HepG2 (cell line): Measurements from ENCODE around the gene PPP2R2B. TPM values are rescaled to one million over a fixed set of nuclear protein-coding genes. Genes with fewer than 3 reads are reported as not detected.

Experiments
- ATAC-seq: fragments of 200-7000 bp; cut with Tn5 transposase; 3 replicates; pipeline ENCODE4 v1.9.1; 2020; ENCODE audit warnings: mild to moderate bottlenecking, moderate library complexity
- BruUV-seq: library from RNA; stranded (reverse); fragments of 400-500 nt; replicated peaks from 2 replicates; lab custom pipeline; 2021; lab: Mats Ljungman, UMichigan
- CTCF ChIA-PET: fragments of 300-600 bp; formaldehyde crosslinking; extraction: SDS; loops from one replicate; lab custom pipeline; 2021; ENCODE audit warnings: low total read pairs, inconsistent platforms, low intra/inter-chr PET ratio; lab: Yijun Ruan, JAX
- POLR2A ChIA-PET: fragments of 350-600 bp; sonication (Branson Sonifier 250); formaldehyde crosslinking; loops from one replicate; lab custom pipeline; 2020; ENCODE audit warnings: antibody characterized with exemption, inconsistent platforms; lab: Yijun Ruan, JAX
- DNase-seq: peaks from one replicate; pipeline ENCODE4 v3.0.0-alpha.2; 2015; ENCODE audit warnings: low spot score
- FAIRE-seq: peaks from 3 replicates; lab custom pipeline; 2011; peaks lifted over from hg19 to GRCh38; lab: Jason Lieb, UNC
- H2AFZ ChIP-seq: one replicate; pipeline ENCODE4 v1.6.1; 2011; ENCODE audit warnings: low read length, inconsistent platforms
- H3K27ac ChIP-seq: fragments of 300-600 bp; 3 replicates; pipeline ENCODE4 v1.8.0; 2011; ENCODE audit warnings: mixed run types, mild to moderate bottlenecking, mixed read lengths, low read length, inconsistent platforms; ENCODE audit not compliant: insufficient read depth; ENCODE audit errors: extremely low read length
- H3K27me3 ChIP-seq, 2 experiments: fragments of 200-600 bp in 1 of 2; 2 replicates in 1 of 2; 3 replicates in 1 of 2; pipeline versions ENCODE4 v1.6.0 to v1.8.0; 2011; ENCODE audit warnings: low read length in 2 of 2, mild to moderate bottlenecking in 2 of 2, moderate library complexity in 2 of 2, inconsistent platforms in 1 of 2; ENCODE audit not compliant: insufficient read depth in 2 of 2, control insufficient read depth in 1 of 2
- H3K36me3 ChIP-seq, 2 experiments: fragments of 200-600 bp in 1 of 2; replicated peaks in 1 of 2; 2 replicates in 1 of 2; 3 replicates in 1 of 2; pipeline versions ENCODE4 v1.5.1 to v1.8.0; 2011; ENCODE audit warnings: low read length in 2 of 2, inconsistent platforms in 1 of 2; ENCODE audit not compliant: insufficient read depth in 2 of 2, control insufficient read depth in 1 of 2
- H3K4me1 ChIP-seq: 2 replicates; pipeline ENCODE4 v1.5.1; 2012; ENCODE audit warnings: low read length, inconsistent platforms; ENCODE audit not compliant: insufficient read depth
- H3K4me2 ChIP-seq: 2 replicates; pipeline ENCODE4 v1.6.0; 2011; ENCODE audit warnings: low read depth, low read length, inconsistent platforms
- H3K4me3 ChIP-seq, 3 experiments: fragments of 200-600 bp in 1 of 3; sonication (generic), shearing (Covaris generic) in 1 of 3; replicated peaks in 1 of 3; 2 replicates each; pipeline ENCODE4 v1.5.1; 2011 to 2016; ENCODE audit warnings: low read length in 3 of 3, inconsistent platforms in 2 of 3, low read depth in 2 of 3, mild to moderate bottlenecking in 2 of 3, control low read depth in 1 of 3, mixed read lengths in 1 of 3; ENCODE audit not compliant: insufficient read depth in 1 of 3
- H3K79me2 ChIP-seq: one replicate; pipeline ENCODE4 v1.6.1; 2011; ENCODE audit warnings: low read length, inconsistent platforms; ENCODE audit not compliant: insufficient read depth
- H3K9ac ChIP-seq: 2 replicates; pipeline ENCODE4 v1.6.0; 2011; ENCODE audit warnings: mild to moderate bottlenecking, low read depth, low read length, inconsistent platforms; ENCODE audit not compliant: insufficient read depth
- H3K9me3 ChIP-seq: 2 replicates; pipeline ENCODE4 v1.5.1; 2012; ENCODE audit warnings: mild to moderate bottlenecking, low read length
- H4K20me1 ChIP-seq: 2 replicates; pipeline ENCODE4 v1.6.0; 2011; ENCODE audit warnings: inconsistent platforms, mild to moderate bottlenecking, low read length, moderate library complexity; ENCODE audit not compliant: insufficient read depth
- IKZF1 ChIP-seq: fragments of 450-650 bp; IDR thresholded peaks from 2 replicates; pipeline ENCODE4 v1.7.1; 2016
- KAT8 ChIP-seq: IDR thresholded peaks from 2 replicates; pipeline ENCODE4 v1.6.1; 2016; ENCODE audit warnings: missing genetic modification reagents, missing compliant biosample characterization
- MAF1 ChIP-seq: sonication (generic); formaldehyde crosslinking; IDR thresholded peaks from 2 replicates; pipeline ENCODE4 v1.5.0; 2020; ENCODE audit warnings: missing genetic modification reagents, borderline replicate concordance
- NRL ChIP-seq: sonication (generic); formaldehyde crosslinking; IDR thresholded peaks from 2 replicates; pipeline ENCODE4 v1.5.0; 2020; ENCODE audit warnings: missing genetic modification reagents, mild to moderate bottlenecking, moderate library complexity, borderline replicate concordance
- SATB2 ChIP-seq: sonication (generic); formaldehyde crosslinking; IDR thresholded peaks from 2 replicates; pipeline ENCODE4 v1.5.0; 2020; ENCODE audit warnings: missing genetic modification reagents
- SKI ChIP-seq: fragments of 450-650 bp; IDR thresholded peaks from one replicate; pipeline ENCODE4 v1.6.1; 2018; ENCODE audit warnings: mild to moderate bottlenecking; ENCODE audit not compliant: partially characterized antibody
- SNAI1 ChIP-seq: sonication (generic); formaldehyde crosslinking; IDR thresholded peaks from 2 replicates; pipeline ENCODE4 v1.5.0; 2020; ENCODE audit warnings: mild to moderate bottlenecking, missing genetic modification reagents, borderline replicate concordance
- SP2 ChIP-seq: sonication (generic); formaldehyde crosslinking; IDR thresholded peaks from 2 replicates; pipeline ENCODE4 v1.5.1; 2020; ENCODE audit warnings: mild to moderate bottlenecking, missing genetic modification reagents
- SRSF4 ChIP-seq: fragments of 200-400 bp; formaldehyde crosslinking; IDR thresholded peaks from one replicate; pipeline ENCODE4 v1.6.1; 2018; ENCODE audit warnings: mild to moderate bottlenecking, low read depth, low read length, moderate library complexity; ENCODE audit not compliant: poor library complexity, severe bottlenecking
- THYN1 ChIP-seq: sonication (generic); formaldehyde crosslinking; IDR thresholded peaks from 2 replicates; pipeline ENCODE4 v1.8.1; 2023; ENCODE audit warnings: low read depth, mild to moderate bottlenecking, moderate library complexity, missing genetic modification reagents, borderline replicate concordance
- ZNF510 ChIP-seq: sonication (generic); formaldehyde crosslinking; IDR thresholded peaks from 2 replicates; pipeline ENCODE4 v1.4.0; 2020; ENCODE audit warnings: low read depth, mild to moderate bottlenecking, missing genetic modification reagents
- ZNF558 ChIP-seq: sonication (generic); formaldehyde crosslinking; IDR thresholded peaks from 2 replicates; pipeline ENCODE4 v1.9.0; 2022; ENCODE audit warnings: mild to moderate bottlenecking, missing genetic modification reagents, borderline replicate concordance
- ZNF792 ChIP-seq: IDR thresholded peaks from 2 replicates; pipeline ENCODE4 v1.6.1; 2016
- in situ Hi-C: cut with HindIII; loops from 2 replicates; pipeline ENCODE4 v1.10.0; 2017; ENCODE audit warnings: low pct_unique_long_range_greater_than_20kb; ENCODE audit not compliant: extremely low pct_ligation_motif_present
- intact Hi-C: fragments of 100-400 bp; cut with micrococcal nuclease; formaldehyde crosslinking; loops from one replicate; pipeline ENCODE4 v1.10.0; 2022; ENCODE audit not compliant: unreplicated experiment
- polyA plus RNA-seq, 8 experiments: library from polyadenylated mRNA; depleted of rRNA in 3 of 8; stranded (reverse) in 7 of 8; unstranded in 1 of 8; fragments of >200 nt; fragmentation: Illumina TruSeq in 4 of 8; extraction: Trizol in 4 of 8; gene quantifications; 2 replicates each; pipeline versions ENCODE4 v1.2.1 to v1.2.3, GENCODE V29; 2011 to 2016; ENCODE audit warnings: low read depth in 4 of 8, missing spikeins in 1 of 8, mixed read lengths in 1 of 8; ENCODE audit not compliant: insufficient read depth in 1 of 8
- total RNA-seq, 5 experiments: library from RNA; depleted of rRNA; stranded (reverse); fragments of >200 nt; fragmentation: Illumina TruSeq; extraction: Trizol; gene quantifications; 2 replicates each; pipeline ENCODE4 v1.2.3, GENCODE V29; 2016; ENCODE audit warnings: low read depth in 1 of 5
- TF ChIP-seq, protein P1 (sequence below): sonication (generic); formaldehyde crosslinking; IDR thresholded peaks from 2 replicates; pipeline ENCODE4 v1.4.0; 2020; ENCODE audit warnings: missing genetic modification reagents
- TF ChIP-seq, protein P2 (sequence below): sonication (generic); formaldehyde crosslinking; IDR thresholded peaks from 2 replicates; pipeline ENCODE4 v1.9.0; 2022; ENCODE audit warnings: low read depth, missing genetic modification reagents
- TF ChIP-seq, protein P3 (sequence below): sonication (generic); formaldehyde crosslinking; IDR thresholded peaks from 2 replicates; pipeline ENCODE4 v1.5.1; 2020; ENCODE audit warnings: mild to moderate bottlenecking, missing genetic modification reagents, moderate library complexity
- TF ChIP-seq, protein P4 (sequence below): sonication (generic); formaldehyde crosslinking; IDR thresholded peaks from 2 replicates; pipeline ENCODE4 v1.5.0; 2020; ENCODE audit warnings: mild to moderate bottlenecking, missing genetic modification reagents

PPP2R2B gene
- total and polyA plus RNA-seq, 2 of the 13 experiments (the other 11 are each of a cell fraction or from before 2014, with no cell fraction given): not detected

DNA sequence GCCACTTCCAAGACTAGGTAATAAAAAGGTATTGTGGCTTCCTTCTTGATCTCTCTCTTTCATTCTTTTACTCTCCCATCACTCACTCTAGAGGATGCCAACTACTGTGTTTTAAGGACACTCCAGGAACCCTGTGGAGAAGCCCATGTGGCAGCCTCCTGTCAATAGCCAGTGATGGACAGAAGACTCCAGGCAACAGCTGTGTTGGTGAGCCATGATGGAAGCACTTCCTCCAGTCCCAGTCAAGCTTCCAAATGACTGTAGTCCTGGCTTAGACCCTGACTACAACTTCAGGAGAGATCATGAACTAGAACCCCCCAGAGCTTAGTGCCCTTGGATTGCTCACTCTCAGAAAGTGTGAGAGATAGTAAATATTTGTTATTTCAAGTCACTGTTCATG lies 123.9 kb downstream of the PPP2R2B start:
- Histone ChIP-seq H3K27me3 (no peaks in the 10 kb centered on the region), H3K36me3 (no peaks in the 10 kb centered on the region), H2AFZ (no peak overlapping the region), H3K4me2 (no peak overlapping the region), H3K27ac (no peak overlapping the region), H3K9me3 (no peaks in the 10 kb centered on the region), H4K20me1 (no peaks in the 10 kb centered on the region), H3K79me2 (no peaks in the 10 kb centered on the region), H3K4me1 (no peaks in the 10 kb centered on the region), H3K9ac (no peak overlapping the region), H3K4me3 (no peak overlapping the region)
- ATAC-seq (no peak), DNase-seq (no peak), FAIRE-seq (no peak)
- TF ChIP-seq SNAI1 (CRISPR knock-in tag) (no peak), SRSF4 (no peak), KAT8 (CRISPR knock-in tag) (no peak), IKZF1 (no peak), NRL (CRISPR knock-in tag) (no peak), ZNF792 (CRISPR knock-in tag) (no peak), MAF1 (CRISPR knock-in tag) (no peak), ZNF510 (no peak), ZNF558 (CRISPR knock-in tag) (no peak), SKI (no peak), SATB2 (no peak), THYN1 (no peak), SP2 (CRISPR knock-in tag) (no peak)
- TF ChIP-seq, protein P1, sequence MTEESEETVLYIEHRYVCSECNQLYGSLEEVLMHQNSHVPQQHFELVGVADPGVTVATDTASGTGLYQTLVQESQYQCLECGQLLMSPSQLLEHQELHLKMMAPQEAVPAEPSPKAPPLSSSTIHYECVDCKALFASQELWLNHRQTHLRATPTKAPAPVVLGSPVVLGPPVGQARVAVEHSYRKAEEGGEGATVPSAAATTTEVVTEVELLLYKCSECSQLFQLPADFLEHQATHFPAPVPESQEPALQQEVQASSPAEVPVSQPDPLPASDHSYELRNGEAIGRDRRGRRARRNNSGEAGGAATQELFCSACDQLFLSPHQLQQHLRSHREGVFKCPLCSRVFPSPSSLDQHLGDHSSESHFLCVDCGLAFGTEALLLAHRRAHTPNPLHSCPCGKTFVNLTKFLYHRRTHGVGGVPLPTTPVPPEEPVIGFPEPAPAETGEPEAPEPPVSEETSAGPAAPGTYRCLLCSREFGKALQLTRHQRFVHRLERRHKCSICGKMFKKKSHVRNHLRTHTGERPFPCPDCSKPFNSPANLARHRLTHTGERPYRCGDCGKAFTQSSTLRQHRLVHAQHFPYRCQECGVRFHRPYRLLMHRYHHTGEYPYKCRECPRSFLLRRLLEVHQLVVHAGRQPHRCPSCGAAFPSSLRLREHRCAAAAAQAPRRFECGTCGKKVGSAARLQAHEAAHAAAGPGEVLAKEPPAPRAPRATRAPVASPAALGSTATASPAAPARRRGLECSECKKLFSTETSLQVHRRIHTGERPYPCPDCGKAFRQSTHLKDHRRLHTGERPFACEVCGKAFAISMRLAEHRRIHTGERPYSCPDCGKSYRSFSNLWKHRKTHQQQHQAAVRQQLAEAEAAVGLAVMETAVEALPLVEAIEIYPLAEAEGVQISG (CRISPR knock-in tag): no peak
- TF ChIP-seq, protein P2, sequence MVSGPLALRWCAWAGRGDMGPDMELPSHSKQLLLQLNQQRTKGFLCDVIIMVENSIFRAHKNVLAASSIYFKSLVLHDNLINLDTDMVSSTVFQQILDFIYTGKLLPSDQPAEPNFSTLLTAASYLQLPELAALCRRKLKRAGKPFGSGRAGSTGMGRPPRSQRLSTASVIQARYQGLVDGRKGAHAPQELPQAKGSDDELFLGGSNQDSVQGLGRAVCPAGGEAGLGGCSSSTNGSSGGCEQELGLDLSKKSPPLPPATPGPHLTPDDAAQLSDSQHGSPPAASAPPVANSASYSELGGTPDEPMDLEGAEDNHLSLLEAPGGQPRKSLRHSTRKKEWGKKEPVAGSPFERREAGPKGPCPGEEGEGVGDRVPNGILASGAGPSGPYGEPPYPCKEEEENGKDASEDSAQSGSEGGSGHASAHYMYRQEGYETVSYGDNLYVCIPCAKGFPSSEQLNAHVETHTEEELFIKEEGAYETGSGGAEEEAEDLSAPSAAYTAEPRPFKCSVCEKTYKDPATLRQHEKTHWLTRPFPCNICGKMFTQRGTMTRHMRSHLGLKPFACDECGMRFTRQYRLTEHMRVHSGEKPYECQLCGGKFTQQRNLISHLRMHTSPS: no peak
- TF ChIP-seq, protein P3, sequence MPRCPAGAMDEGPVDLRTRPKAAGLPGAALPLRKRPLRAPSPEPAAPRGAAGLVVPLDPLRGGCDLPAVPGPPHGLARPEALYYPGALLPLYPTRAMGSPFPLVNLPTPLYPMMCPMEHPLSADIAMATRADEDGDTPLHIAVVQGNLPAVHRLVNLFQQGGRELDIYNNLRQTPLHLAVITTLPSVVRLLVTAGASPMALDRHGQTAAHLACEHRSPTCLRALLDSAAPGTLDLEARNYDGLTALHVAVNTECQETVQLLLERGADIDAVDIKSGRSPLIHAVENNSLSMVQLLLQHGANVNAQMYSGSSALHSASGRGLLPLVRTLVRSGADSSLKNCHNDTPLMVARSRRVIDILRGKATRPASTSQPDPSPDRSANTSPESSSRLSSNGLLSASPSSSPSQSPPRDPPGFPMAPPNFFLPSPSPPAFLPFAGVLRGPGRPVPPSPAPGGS (CRISPR knock-in tag): no peak
- TF ChIP-seq, protein P4, sequence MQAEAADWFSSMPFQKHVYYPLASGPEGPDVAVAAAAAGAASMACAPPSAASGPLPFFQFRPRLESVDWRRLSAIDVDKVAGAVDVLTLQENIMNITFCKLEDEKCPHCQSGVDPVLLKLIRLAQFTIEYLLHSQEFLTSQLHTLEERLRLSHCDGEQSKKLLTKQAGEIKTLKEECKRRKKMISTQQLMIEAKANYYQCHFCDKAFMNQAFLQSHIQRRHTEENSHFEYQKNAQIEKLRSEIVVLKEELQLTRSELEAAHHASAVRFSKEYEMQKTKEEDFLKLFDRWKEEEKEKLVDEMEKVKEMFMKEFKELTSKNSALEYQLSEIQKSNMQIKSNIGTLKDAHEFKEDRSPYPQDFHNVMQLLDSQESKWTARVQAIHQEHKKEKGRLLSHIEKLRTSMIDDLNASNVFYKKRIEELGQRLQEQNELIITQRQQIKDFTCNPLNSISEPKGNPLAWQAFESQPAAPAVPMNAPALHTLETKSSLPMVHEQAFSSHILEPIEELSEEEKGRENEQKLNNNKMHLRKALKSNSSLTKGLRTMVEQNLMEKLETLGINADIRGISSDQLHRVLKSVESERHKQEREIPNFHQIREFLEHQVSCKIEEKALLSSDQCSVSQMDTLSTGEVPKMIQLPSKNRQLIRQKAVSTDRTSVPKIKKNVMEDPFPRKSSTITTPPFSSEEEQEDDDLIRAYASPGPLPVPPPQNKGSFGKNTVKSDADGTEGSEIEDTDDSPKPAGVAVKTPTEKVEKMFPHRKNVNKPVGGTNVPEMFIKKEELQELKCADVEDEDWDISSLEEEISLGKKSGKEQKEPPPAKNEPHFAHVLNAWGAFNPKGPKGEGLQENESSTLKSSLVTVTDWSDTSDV (CRISPR knock-in tag): no peak
- BruUV-seq: no TSS peak
- intact Hi-C loops (no loop called here), in situ Hi-C loops (no loop called here)
- ChIA-PET POLR2A (no interaction called here), CTCF (no interaction called here)
